ENCODE results near the gene OR2A5.

- TF ChIP-seq CTCF (IDR thresholded peaks at IDR 0.05), result no peak
- TF ChIP-seq POLR2A (IDR thresholded peaks at IDR 0.05), result no peak
- TF ChIP-seq POLR2AphosphoS5 (IDR thresholded peaks at IDR 0.05; ENCODE audit: insufficient read depth in 1 of 2, low read depth in 1 of 2), result no peak
These were observed 39.4 kb upstream of the OR2A5 start for GRCh38 chr7:144009361-144009760.

Data from vagina (tissue), 2 donors.